Immature natural killer cell (primary cell): ENCODE measurements around the gene PFDN1. TPM values are rescaled to one million over a fixed set of nuclear protein-coding genes. Genes with fewer than 3 reads are reported as not detected.

Experiments
- DNase-seq, 3 donors: peaks; one replicate each; pipeline ENCODE4 v3.0.0; 2022; ENCODE audit warnings: mixed read lengths in 1 of 3
- H3K27ac Mint-ChIP-seq, 6 donors: one replicate each; pipeline ENCODE4 v1.8.0; 2020; ENCODE audit warnings: mixed read lengths in 6 of 6, mild to moderate bottlenecking in 5 of 6, inconsistent platforms in 4 of 6, moderate library complexity in 3 of 6
- H3K27me3 Mint-ChIP-seq, 3 donors: one replicate each; pipeline ENCODE4 v1.8.0; 2020 to 2021; ENCODE audit warnings: low read depth in 3 of 3, mild to moderate bottlenecking in 3 of 3, mixed read lengths in 3 of 3, moderate library complexity in 3 of 3, inconsistent platforms in 1 of 3
- H3K36me3 Mint-ChIP-seq, 3 donors: one replicate each; pipeline ENCODE4 v1.8.0; 2020; ENCODE audit warnings: mixed read lengths in 3 of 3, inconsistent platforms in 2 of 3, mild to moderate bottlenecking in 2 of 3
- H3K4me1 Mint-ChIP-seq, 2 donors: one replicate each; pipeline ENCODE4 v1.8.0; 2020; ENCODE audit warnings: inconsistent platforms in 2 of 2, mild to moderate bottlenecking in 2 of 2, mixed read lengths in 2 of 2, moderate library complexity in 1 of 2
- H3K4me3 Mint-ChIP-seq, 5 donors: one replicate each; pipeline ENCODE4 v1.8.0; 2020; ENCODE audit warnings: mild to moderate bottlenecking in 5 of 5, mixed read lengths in 5 of 5, inconsistent platforms in 3 of 5, moderate library complexity in 3 of 5
- H3K9me3 Mint-ChIP-seq, 6 donors: one replicate each; pipeline ENCODE4 v1.8.0; 2020; ENCODE audit warnings: mild to moderate bottlenecking in 6 of 6, mixed read lengths in 6 of 6, inconsistent platforms in 4 of 6, moderate library complexity in 3 of 6
- polyA plus RNA-seq, 3 donors: library from polyadenylated mRNA; unstranded; fragments of 300-500 nt; fragmentation: Illumina TruSeq; gene quantifications; one replicate each; pipeline ENCODE4 v1.2.3, GENCODE V29; 2021

PFDN1 gene
- polyA plus RNA-seq, 3 donors from 2014 or later, result 114 to 225 (median 150) TPM

DNA sequence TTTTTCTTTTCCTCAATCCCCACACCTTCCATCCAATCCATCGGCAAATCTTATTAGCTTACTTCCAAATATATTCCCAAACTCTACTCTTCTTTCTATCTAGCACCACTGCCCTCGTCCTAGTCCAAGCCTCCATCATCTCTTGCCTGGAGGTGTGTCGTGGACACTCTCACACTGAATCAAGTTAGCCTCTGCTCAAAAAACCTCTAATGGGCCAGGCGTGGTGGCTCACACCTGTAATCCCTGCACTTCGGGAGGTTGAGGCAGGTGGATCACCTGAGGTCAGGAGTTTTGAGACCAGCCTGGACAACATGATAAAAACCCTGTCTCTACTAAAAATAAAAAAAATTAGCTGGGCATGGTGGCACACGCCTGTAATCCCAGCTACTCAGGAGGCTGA lies 46.2 kb downstream of the PFDN1 start:
- no peak overlapping the region for H3K27ac Mint-ChIP-seq
- no peaks in the 10 kb centered on the region for H3K9me3 Mint-ChIP-seq
- DNase-seq, result no peak
- peaks cover 28 to 50% of the 10 kb centered on the region in 2 donors for H3K4me1 Mint-ChIP-seq
- peaks cover 15 to 23% (median 20%) of the 10 kb centered on the region in 3 donors for H3K36me3 Mint-ChIP-seq
- H3K27me3 Mint-ChIP-seq, result peaks cover 0 to 2% (median 0%) of the 10 kb centered on the region in 3 donors
- no peak overlapping the region for H3K4me3 Mint-ChIP-seq

DNA sequence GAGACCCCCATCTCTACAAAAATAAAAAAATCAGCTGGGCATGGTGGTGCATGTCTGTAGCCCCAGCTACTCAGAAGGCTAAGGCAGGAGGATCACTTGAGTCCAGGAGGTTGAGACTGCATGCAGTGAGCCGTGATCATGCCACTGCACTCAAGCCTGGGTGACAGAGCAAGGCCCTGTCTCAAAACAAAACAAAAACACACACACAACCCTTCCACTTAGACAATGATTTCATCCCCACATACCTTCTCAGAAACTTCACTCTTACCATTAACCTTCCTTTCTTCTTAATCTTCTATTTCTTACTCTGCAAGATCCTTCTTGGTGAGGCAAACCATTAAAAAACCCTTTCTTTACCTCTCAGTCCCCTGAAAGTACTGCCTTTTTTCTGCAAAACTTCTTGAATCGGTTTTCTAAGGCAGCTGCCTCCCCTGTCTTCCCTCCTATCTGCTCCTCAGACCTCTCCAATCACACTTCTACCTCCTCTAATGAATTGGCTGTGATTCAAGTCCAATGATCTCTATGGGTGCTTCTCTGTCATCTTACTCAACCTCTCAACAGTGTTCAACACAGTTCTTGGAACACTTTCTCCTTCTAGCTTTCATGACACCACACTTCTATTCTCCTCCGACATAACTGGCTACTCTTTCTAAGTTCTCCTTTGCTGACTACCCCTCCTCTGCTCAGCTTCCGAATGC lies 47.3 kb downstream of the PFDN1 start:
- Mint-ChIP-seq H3K27ac (no peak overlapping the region), H3K27me3 (peaks cover 0 to 2% (median 0%) of the 10 kb centered on the region in 3 donors), H3K9me3 (no peaks in the 10 kb centered on the region), H3K4me3 (no peak overlapping the region), H3K4me1 (peaks cover 29 to 48% of the 10 kb centered on the region in 2 donors), H3K36me3 (peaks cover 15 to 23% (median 20%) of the 10 kb centered on the region in 3 donors)
- DNase-seq, result no peak

DNA sequence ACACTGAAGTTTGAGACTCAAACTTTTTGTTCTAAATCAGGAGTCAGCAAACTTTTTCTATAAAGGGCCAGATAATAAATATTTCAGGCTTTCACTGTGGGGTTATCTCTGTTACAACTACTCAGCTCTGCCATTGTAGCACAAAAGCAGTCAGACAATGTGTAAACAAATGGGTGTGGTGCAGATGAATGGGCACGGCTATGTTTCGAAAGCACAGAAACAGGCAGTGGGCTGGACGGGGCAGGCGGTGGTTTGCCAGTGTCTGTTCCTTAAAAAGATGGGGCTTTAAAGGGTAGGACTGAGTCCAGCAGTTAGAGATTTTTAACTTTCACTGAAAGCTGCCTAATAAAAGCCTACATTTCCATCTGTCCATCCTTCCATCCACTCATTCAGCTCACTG lies 48.9 kb downstream of the PFDN1 start:
- Mint-ChIP-seq H3K4me1 (peaks cover 27 to 47% of the 10 kb centered on the region in 2 donors), H3K27me3 (peaks cover 0 to 2% (median 0%) of the 10 kb centered on the region in 3 donors), H3K4me3 (no peak overlapping the region), H3K27ac (no peak overlapping the region), H3K36me3 (peaks cover 14 to 19% (median 17%) of the 10 kb centered on the region in 3 donors), H3K9me3 (no peaks in the 10 kb centered on the region)
- no peak for DNase-seq

DNA sequence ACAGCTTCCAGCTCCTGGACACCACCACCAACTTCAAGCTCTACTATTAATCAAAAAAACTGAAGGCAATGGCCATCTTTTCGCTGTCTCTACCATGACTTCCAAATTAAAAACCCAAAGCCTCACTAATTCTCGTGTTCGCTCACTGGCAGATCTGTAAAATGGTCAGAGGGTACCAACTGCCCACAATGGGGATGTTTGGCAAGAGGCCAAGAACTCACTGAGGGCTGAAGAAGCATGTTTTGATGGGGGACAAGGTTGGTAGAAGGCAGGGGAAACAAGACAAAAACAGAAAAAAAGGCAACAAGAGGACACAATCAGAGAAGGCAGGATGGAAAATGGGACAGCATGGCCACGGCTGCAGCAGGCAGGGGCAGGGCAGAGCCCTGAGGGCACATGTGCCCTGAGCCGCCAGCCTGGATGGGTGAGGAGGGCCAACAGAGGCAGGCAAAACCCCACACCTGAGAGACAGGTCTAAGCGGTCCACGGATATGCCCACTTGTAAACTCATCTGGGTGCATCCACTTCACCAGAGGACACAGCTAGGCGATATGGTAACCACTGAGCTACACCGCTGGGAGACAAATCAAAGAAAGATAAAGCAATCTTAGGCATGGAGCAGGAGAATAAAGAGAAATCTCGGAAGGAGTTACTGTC lies 50.3 kb downstream of the PFDN1 start:
- peaks cover 0 to 2% (median 0%) of the 10 kb centered on the region in 3 donors for H3K27me3 Mint-ChIP-seq
- H3K4me3 Mint-ChIP-seq, result no peak overlapping the region
- H3K4me1 Mint-ChIP-seq, result peaks cover 24 to 33% of the 10 kb centered on the region in 2 donors
- H3K36me3 Mint-ChIP-seq, result peaks cover 3 to 8% (median 6%) of the 10 kb centered on the region in 3 donors
- H3K9me3 Mint-ChIP-seq, result no peaks in the 10 kb centered on the region
- no peak for DNase-seq
- H3K27ac Mint-ChIP-seq, result peak overlapping the region in 1 of 6 donors; percentile 12

DNA sequence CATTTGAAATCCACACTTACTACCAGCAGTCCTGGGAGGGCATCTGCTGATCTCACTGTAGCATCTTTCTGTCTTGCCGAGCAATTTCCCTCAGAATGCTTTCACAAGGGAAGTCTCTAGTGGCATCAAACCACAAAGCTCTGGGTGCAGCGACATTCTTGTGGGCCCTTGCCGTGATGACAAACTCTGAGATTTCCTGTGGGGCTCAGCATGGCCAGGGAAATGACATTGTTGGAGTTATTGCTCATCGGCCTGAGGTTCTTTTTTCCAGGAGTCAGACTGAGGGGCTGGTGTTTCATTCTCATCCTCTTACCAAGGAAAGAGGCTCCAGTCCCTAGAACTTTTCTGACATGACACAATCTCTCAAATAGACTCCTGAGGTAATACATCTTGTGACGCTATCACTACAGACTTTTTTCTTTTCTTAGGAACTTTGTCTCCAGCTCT lies 51.4 kb downstream of the PFDN1 start:
- H3K27ac Mint-ChIP-seq, result peak overlapping the region; percentile 12 to 77 (median 48)

DNA sequence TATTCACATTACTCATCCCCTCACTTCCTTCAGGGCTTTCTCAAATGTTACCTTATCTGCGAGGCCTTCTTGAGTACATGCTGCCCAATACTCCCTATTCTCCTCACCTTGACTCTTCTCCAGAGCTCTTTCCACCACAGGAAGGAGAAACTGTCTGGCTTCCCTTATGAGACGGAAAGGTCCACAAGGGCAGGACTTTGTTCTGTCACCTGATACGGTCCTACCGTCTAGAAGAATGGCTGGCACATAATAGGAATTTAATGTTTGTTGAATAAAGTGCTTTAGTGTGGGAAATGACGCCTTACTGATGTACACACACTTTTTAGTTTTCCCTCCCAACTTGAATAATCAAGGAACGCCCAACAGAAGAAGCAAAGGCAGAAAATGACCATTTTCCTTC lies 52.5 kb downstream of the PFDN1 start:
- Mint-ChIP-seq H3K36me3 (peaks cover under 1 to 6% (median 5%) of the 10 kb centered on the region in 3 donors), H3K4me3 (peak overlapping the region in 1 of 5 donors; percentile 31), H3K4me1 (peaks cover 24 to 32% of the 10 kb centered on the region in 2 donors)

More for the DNA sequence above, 51.4 kb downstream of the PFDN1 start:
- H3K4me3 Mint-ChIP-seq, result peak overlapping the region in 1 of 5 donors; percentile 9
- no peaks in the 10 kb centered on the region for H3K9me3 Mint-ChIP-seq
- peaks cover 24 to 32% of the 10 kb centered on the region in 2 donors for H3K4me1 Mint-ChIP-seq
- peaks cover 0 to 5% (median 5%) of the 10 kb centered on the region in 3 donors for H3K36me3 Mint-ChIP-seq
- H3K27me3 Mint-ChIP-seq, result peaks cover 0 to 2% (median 0%) of the 10 kb centered on the region in 3 donors
- peak; percentile 6 to 17 (median 14) for DNase-seq

DNA sequence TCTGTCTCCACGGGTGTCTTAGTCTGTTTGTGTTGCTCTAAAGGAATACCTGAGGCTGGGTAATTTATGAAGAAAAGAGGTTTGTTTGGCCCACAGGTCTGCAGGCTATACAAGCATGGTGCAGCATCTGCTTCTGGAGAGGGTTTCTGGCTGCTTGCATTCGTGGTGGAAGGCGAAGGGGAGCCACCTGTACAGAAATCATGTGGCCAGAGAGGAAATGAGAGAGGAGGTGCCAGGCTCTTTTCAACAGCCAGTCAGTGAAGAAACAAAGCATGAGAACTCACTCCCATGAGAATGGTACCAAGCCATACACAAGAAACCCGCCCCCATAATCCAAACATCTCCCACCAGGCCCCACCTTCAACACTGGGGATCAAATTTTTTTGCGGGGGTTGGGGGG lies 53.4 kb downstream of the PFDN1 start:
- Mint-ChIP-seq H3K4me1 (peaks cover 31 to 38% of the 10 kb centered on the region in 2 donors), H3K27me3 (peaks cover 0 to 2% (median 0%) of the 10 kb centered on the region in 3 donors), H3K36me3 (peaks cover 5 to 14% (median 9%) of the 10 kb centered on the region in 3 donors), H3K9me3 (no peaks in the 10 kb centered on the region), H3K27ac (no peak overlapping the region), H3K4me3 (no peak overlapping the region)
- no peak for DNase-seq

More for the DNA sequence above, 52.5 kb downstream of the PFDN1 start:
- DNase-seq, result no peak
- Mint-ChIP-seq H3K27me3 (peaks cover 0 to 2% (median 0%) of the 10 kb centered on the region in 3 donors), H3K9me3 (no peaks in the 10 kb centered on the region), H3K27ac (peak overlapping the region in 1 of 6 donors; percentile 46)

DNA sequence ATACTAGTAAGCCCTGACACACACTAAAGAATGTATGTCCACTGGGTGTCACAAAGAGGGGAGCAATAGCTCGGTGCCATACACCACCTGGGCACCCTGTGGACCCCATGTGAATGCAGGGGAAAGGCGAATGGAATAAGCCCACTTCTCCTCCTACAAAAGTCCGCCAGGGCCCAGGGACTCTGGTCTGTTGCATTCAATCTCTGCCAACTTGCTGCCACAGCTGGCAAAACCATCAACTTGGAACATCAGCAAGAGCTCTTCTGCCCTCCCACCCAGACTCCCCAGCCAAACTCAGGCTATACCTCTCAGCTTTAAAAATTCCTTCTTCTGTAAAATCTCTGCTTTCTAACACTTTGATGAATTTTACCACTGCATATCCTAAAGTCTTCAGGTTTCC lies 54.5 kb downstream of the PFDN1 start:
- Mint-ChIP-seq H3K4me3 (no peak overlapping the region), H3K27me3 (peaks cover 0 to 2% (median 0%) of the 10 kb centered on the region in 3 donors), H3K27ac (no peak overlapping the region), H3K9me3 (no peaks in the 10 kb centered on the region), H3K4me1 (peaks cover 32 to 39% of the 10 kb centered on the region in 2 donors), H3K36me3 (peaks cover 5 to 14% (median 10%) of the 10 kb centered on the region in 3 donors)
- DNase-seq, result no peak

DNA sequence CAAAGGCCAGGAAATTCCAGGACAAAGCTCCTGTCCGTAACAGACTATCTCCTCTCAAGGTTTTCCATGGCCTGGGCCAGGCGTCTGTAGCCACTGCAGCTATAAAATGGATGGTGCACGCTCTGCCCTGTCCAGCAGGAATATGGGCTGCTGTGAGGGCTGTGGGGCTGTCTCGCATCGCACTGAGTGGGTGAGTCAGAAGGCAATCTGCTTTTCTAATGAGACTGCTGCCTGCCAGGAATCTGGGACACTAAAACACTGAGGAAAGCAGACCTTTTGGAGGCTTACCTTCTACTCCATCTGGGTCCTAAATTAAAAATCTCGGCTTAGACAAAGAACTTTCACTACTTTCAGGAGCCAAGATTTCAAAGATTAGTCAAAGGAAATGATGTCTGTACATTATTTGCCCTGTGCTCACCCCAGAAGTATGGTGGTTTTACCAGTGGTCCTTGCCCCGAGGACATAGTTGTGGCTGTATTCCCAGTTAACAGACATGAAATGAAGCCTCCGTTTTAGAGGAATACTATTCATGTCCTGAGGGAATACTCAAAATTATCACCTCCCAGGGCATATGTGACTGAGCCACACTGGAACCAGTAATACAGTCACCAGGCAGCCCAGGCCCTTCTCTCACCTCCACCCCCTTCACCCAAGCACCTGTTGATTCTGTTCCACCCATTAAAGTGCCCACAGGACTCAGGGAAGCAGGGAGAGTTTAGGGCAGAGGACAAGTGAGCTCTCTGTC lies 56.4 kb downstream of the PFDN1 start:
- no peak overlapping the region for H3K27ac Mint-ChIP-seq
- H3K9me3 Mint-ChIP-seq, result no peaks in the 10 kb centered on the region
- no peak overlapping the region for H3K4me3 Mint-ChIP-seq
- peaks cover 5 to 14% (median 10%) of the 10 kb centered on the region in 3 donors for H3K36me3 Mint-ChIP-seq
- DNase-seq, result no peak
- peaks cover 20 to 26% of the 10 kb centered on the region in 2 donors for H3K4me1 Mint-ChIP-seq
- no peaks in the 10 kb centered on the region for H3K27me3 Mint-ChIP-seq

DNA sequence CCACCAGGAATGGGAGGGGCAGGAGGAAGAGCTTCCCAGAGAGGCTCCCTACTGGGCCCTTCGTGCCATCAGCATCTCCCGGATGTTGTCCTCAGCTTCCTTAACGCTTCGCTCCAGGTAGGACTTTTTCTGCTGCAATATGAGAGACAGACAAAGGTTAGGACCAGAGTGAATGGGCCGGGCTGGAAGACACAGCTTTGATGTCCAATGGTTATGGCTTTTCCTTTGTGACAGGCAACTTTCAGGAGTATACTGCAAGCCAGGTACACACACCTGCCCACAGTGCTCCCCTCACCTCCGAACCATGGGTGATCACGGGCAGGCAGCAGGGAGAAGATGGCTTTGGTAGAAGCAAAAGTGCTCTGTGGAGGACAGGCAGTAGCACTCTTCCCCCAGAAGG lies 57.0 kb downstream of the PFDN1 start:
- DNase-seq, result no peak
- no peaks in the 10 kb centered on the region for H3K9me3 Mint-ChIP-seq
- H3K36me3 Mint-ChIP-seq, result peaks cover 5 to 14% (median 10%) of the 10 kb centered on the region in 3 donors
- H3K27me3 Mint-ChIP-seq, result peaks cover 0 to under 1% (median 0%) of the 10 kb centered on the region in 3 donors
- H3K4me3 Mint-ChIP-seq, result no peak overlapping the region
- H3K27ac Mint-ChIP-seq, result no peak overlapping the region
- H3K4me1 Mint-ChIP-seq, result peaks cover 16 to 21% of the 10 kb centered on the region in 2 donors

DNA sequence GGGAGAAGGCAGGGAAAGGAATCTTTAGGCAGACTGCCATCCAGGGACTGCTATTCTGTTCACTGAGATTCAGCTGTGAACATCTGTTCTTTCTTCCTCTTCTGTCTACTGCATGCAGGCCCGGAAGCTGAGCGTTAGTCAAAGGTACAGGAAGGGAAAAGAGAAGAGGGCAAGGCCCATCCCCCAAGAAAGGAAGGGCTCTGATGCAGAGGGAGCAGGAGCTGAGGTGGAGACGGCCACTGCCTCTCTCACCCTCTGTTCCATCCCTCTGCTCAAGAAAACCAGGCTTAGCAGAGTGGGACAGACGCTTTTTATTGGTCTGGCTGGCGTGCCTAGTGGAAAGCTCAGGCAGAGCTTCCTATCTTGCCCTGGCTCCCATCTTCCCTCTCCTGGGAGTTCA lies 57.6 kb downstream of the PFDN1 start:
- Mint-ChIP-seq H3K4me3 (no peak overlapping the region), H3K27me3 (peaks cover 0 to 2% (median 0%) of the 10 kb centered on the region in 3 donors), H3K27ac (peak overlapping the region in 1 of 6 donors; percentile 62)

DNA sequence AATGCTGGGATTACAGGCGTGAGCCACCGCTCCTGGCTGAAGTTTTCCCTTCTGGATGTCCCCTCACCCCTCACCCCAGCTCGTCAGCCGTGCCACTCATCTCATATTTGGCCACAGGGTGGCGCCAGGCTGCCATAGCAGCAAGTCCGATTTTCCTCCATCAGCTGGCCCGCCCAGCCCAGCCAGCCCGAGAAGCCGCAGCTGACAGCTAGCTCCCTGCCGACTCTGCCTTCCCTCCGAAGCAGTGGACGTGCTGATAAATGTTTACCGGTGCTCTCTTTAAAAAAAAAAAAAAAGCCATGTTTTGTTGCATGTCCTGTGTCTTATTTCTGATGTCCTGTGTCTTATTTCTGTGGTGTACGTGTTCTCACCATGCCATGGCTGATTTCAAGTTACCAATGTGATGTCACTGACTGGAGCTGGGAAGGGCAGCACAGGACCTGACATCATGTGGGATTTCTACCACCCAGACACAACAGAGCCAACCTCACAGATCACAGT lies 58.3 kb downstream of the PFDN1 start:
- Mint-ChIP-seq H3K27ac (peak overlapping the region in 2 of 6 donors; percentile 31 to 35), H3K4me3 (no peak overlapping the region), H3K36me3 (peaks cover 0 to 10% (median 9%) of the 10 kb centered on the region in 3 donors), H3K27me3 (peaks cover 0 to 2% (median 0%) of the 10 kb centered on the region in 3 donors), H3K4me1 (peaks cover 10 to 12% of the 10 kb centered on the region in 2 donors), H3K9me3 (no peaks in the 10 kb centered on the region)
- DNase-seq, result peak; percentile 47 to 63 (median 57)

More for the DNA sequence above, 57.6 kb downstream of the PFDN1 start:
- H3K36me3 Mint-ChIP-seq, result peaks cover 4 to 12% (median 10%) of the 10 kb centered on the region in 3 donors
- peaks cover 16 to 18% of the 10 kb centered on the region in 2 donors for H3K4me1 Mint-ChIP-seq
- DNase-seq, result no peak
- no peaks in the 10 kb centered on the region for H3K9me3 Mint-ChIP-seq

DNA sequence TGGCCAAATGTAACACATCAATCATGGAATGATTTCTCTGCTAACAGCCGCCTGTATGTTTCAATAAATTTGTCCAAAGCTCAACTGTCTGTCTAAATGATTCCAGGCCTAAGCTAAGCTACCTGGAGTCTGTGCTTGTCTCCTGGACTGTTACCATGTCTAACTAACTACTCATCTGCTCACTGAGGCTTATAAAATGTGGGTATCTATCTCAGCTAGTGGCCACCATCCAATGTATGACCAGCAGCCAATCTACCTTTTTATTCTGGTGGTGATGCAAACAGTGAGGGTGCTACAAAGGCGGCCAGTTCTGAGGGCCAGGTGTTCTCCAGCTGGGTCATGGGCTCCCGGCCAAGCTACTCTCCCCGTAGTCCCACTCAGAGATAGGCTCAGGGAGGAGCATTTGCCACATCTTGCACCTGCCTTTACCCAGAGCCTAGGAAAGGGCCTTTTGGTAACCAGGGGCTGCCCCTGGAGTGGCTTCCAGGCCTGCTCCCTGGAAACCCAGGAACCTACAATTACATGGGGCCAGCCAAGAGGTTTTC lies 59.1 kb downstream of the PFDN1 start:
- peaks cover 0 to 10% (median 9%) of the 10 kb centered on the region in 3 donors for H3K36me3 Mint-ChIP-seq
- H3K4me3 Mint-ChIP-seq, result no peak overlapping the region
- H3K4me1 Mint-ChIP-seq, result peaks cover 7 to 9% of the 10 kb centered on the region in 2 donors
- no peak overlapping the region for H3K27ac Mint-ChIP-seq
- DNase-seq, result no peak
- no peaks in the 10 kb centered on the region for H3K9me3 Mint-ChIP-seq
- H3K27me3 Mint-ChIP-seq, result peaks cover 0 to 2% (median 0%) of the 10 kb centered on the region in 3 donors
